Measurements from ENCODE around the gene NCK2.

- TF ChIP-seq CEBPB (IDR thresholded peaks at IDR 0.05) = no peak
- no peak for TF ChIP-seq EP300 (IDR thresholded peaks at IDR 0.05)
- TF ChIP-seq MAZ (IDR thresholded peaks at IDR 0.05; ENCODE audit: borderline replicate concordance, low read depth, low read length) = no peak
Measured at GRCh38 chr2:105862843-105863242, 118.1 kb downstream of the NCK2 start.

Measured in A549 (cell line).